ENCODE measurements around the gene SEC24B. TPM values are rescaled to one million over a fixed set of nuclear protein-coding genes. Genes with fewer than 3 reads are reported as not detected.
A peak's percentile ranks its signal among the peaks of the same experiment; 100 is the strongest.

The SEC24B gene
- 10.9 and 23.1 TPM in 2 replicates for total RNA-seq (2014; rRNA removed; shearing (Covaris generic))
- 26.1 and 35.0 TPM in 2 replicates for polyA plus RNA-seq (2015; cell fraction: cytosol; rRNA removed)
- 64.1 and 65.2 TPM in 2 replicates for polyA plus RNA-seq (2015; cell fraction: nucleus; rRNA removed)

- DNase-seq (ENCODE audit: low read depth), result peak; percentile 87
Measured at GRCh38 chr4:109433205-109434006, at the start of gene SEC24B. TSS of gene SEC24B (plus strand) at chr4:109433815. CDS start at chr4:109433870, 55 bp downstream.

DNA sequence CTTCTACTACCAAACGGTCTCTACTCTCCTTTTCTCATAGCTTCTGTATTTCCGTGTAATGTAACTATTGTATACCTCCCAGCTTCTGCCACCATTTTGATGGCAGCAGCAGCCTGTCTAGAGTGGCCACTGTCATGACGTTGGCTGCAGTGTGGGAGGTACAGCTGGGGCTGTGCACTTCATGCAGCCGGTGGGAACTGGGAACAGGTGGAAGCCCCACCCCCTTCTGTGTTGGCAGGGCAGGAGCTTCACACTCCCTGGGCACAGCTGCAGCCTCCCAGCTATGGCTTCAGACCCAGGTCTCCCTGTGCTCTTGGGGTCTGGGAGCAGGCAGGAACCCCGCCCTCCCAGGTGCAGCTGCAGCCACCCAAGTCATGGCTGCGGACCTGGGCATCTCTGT lies 49.8 kb upstream of the SEC24B start:
- no peak for DNase-seq (ENCODE audit: low read depth)

- no peak for DNase-seq (ENCODE audit: low read depth)
Measured at GRCh38 chr4:109385260-109385659, 48.4 kb upstream of the SEC24B start.

- DNase-seq (ENCODE audit: low read depth), result no peak
Measured at GRCh38 chr4:109389369-109390114, 44.1 kb upstream of the SEC24B start.

DNA sequence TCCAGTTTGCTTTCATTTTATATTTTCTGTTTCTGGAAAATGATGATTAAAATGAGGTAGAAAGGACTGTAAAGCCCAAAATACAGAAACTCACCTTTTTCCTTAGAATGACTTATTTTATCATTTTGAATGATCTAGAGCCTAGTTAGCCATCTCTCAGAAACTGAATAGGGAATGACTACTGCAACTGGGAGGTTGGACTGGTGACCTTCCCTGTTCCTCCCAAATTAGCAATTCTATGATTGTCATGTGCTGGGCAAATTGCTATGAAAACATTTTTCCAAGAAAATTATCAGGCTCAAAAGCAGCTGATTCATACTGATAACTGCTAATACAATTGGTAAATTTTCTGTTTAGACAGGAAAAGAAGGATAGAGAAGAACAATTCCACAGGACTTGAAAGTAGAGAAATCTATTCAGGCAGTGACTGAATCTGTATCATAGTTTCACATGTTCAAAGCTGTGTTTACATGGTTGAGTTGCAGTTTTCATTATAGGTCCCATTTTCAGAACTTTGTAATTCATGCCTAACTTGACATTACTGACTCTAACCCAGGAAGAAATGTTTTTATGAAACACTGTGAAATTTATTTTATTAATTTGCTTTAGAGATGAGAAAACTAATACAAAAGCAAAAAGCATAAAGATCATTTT lies 43.4 kb upstream of the SEC24B start:
- DNase-seq (ENCODE audit: low read depth), result no peak

DNA sequence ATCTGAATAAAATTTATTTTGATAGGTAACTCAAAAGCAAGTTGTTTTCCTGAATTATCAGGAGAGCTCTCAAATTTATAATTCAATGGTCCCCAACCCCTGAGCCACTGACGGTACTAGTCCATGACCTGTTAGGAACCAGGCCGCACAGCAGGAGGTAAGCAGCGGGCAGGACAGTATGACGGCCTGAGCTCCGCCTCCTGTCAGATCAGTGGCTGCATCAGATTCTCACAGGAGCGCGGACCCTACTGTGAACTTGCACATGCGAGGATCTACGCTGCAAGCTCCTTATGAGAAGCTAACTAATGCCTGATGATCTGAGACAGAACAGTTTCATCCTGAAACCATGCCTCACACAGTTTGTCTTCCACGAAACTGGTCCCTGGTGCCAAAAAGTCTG lies 37.9 kb upstream of the SEC24B start:
- no peak for DNase-seq (ENCODE audit: low read depth)

- no peak for DNase-seq (ENCODE audit: low read depth)
Measured at GRCh38 chr4:109398928-109399327, 34.7 kb upstream of the SEC24B start.

DNA sequence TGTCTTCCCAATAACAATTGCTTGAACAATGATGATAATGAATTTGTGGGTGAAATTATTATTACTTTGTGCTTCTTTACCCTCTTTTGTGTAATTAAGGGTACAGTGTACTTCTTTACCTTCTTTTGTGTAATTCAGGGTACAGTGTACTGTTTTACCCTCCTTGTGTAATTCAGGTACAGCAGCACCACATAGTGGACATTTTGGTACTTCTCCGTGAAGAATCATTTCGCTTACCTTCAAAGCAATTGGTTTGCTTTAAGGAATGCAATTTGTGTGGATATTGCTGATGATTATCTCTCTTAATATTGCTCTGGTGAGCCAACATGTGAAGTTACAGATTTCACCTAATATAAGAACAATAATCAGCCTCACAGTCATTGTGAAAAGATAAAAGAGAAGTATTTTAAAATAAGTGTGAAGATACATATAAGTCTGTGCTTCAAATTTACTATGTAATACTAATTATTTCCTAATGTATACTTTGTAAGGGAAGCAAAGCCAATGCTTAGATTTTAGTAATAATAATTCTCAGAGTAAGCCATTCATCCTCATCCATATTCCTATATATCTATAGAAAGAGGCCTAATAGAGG lies 27.2 kb upstream of the SEC24B start:
- peak; percentile 41 for DNase-seq (ENCODE audit: low read depth)

DNA sequence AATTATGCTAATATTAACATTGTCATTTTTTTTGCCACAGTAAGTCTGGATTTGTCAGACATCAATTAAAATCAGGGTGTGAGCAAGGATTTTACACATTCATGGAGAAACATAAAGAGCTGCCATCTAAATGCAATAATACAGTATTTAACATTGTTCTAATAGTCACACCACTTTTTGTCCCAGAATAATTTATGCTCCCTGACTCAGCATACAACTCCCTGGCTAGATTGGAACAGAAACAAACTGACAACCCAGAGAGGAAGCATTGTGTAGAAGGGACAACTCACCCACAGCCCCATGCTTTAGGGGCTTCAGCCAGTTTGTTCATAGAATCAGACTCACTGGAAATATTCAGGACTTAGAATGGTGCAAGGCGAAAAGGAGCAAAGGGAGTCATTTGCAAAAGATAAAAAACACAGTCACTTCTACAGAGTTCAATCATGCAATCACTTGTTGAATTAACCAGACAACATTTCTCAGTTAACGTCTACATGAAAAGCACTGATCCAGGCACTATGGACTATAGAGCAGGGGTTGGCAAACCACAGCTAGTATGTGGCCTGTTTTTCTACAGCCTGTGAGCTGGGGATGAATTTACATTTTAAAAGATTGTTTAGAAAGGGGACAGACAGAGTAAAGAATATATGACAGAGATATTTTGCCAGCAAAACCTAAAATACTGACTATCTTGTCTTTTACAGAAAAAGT lies 26.4 kb upstream of the SEC24B start:
- no peak for DNase-seq (ENCODE audit: low read depth)

GRCh38 chr4:109408711-109409110 lies 24.9 kb upstream of the SEC24B start:
- DNase-seq (ENCODE audit: low read depth), result no peak

GRCh38 chr4:109410226-109410625 lies 23.4 kb upstream of the SEC24B start:
- DNase-seq (ENCODE audit: low read depth), result peak; percentile 43

- DNase-seq (ENCODE audit: low read depth), result peak; percentile 81
Measured at GRCh38 chr4:109410776-109411175, 22.8 kb upstream of the SEC24B start.

DNA sequence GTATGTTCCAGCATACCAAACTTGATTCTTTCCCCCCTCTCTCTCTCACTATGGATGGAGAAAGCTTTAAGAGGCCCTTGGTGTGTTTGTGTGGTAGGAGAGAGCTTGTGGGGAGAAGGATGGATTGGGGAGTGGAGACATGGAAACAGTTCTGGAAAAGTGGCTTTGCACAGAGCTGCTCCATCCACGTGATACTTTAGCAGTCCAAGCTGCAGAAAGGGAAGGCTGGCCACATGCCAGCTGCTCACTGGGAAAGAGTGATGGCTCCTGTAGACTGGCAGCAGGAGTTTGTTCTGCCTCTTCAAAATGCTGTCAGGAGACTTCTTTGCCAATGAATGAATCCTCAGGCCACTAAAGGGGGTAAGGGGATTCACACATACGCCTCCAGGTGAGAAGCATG lies 21.7 kb upstream of the SEC24B start:
- DNase-seq (ENCODE audit: low read depth), result no peak

DNA sequence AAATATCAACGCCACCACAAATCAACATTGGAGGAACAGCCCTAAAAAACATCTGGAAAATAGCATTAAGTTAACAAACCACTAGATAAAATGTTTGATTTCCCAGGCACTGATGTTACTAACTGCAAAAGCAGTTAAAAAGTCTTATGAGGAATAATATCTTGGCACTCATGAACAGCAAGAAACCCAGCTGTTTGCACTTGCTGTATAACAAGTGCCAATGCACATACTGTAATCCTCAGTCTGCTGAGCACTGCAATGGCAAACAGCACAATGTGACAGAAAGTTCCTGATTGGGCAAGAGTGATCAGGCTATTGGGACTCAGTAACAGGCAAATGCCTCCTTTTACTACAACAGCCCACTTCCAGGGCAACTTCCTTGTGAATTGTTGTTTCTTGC lies 20.8 kb upstream of the SEC24B start:
- no peak for DNase-seq (ENCODE audit: low read depth)

- no peak for DNase-seq (ENCODE audit: low read depth)
Measured at GRCh38 chr4:109414938-109415337, 18.7 kb upstream of the SEC24B start.

DNA sequence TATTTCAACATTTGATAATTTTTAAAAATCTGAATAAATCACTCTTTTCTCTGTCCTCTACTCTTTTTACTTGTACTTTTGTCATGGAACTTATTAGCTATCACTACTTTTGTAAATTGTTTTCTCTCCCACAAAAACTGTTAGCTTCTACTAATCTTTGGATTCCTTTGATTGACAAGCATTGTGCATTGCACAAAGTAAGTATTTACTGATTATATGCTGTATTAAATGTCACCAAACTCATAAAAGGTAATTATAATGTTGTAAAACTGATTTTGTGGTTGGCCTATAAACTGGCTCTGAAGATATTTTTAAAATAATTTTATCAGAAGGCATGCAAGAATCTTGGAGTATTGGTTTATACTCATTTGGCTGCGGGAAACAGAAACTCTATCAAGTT lies 15.0 kb upstream of the SEC24B start:
- no peak for DNase-seq (ENCODE audit: low read depth)

DNA sequence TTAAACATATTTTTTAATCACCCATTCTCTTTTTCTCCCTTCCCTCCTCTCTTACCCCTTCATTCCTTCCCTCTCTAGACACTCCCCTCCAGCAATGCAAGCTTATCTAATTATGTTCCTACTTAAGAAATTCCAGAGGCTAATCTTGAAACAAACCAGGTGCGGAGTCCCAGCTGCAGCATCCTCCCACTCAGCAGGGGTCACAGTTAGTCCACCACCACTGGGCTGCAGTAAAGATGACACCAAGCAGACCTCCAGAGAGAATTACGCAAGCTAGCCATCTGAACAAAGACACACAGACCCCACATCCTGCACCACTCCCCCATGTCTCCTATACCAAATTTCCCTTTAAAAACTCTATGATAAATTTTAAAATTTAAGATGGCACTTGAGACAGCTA lies 13.9 kb upstream of the SEC24B start:
- DNase-seq (ENCODE audit: low read depth), result no peak

- DNase-seq (ENCODE audit: low read depth), result peak; percentile 34
Measured at GRCh38 chr4:109424093-109424841, 9.3 kb upstream of the SEC24B start.

DNA sequence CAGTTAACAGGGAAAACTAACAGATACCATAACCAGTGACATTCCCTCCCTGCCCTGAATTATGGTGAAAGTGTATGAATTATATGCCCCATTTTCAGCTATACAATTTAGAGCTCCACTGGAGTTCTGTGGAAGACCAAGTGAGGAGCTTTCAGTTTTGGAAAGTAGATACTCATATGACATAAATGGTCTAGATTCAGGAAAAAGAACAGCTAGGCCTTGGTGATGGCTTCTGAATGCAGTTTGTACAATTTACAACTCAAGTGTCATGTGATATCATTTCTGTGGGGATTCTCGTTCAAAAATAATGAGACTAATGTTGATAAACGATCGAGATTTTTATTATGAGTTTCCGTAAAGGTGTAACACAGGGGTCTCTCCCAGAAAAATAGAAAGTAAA lies 8.2 kb upstream of the SEC24B start:
- no peak for DNase-seq (ENCODE audit: low read depth)

GRCh38 chr4:109429545-109429944 lies 4.1 kb upstream of the SEC24B start:
- no peak for DNase-seq (ENCODE audit: low read depth)
